NOMO-1 (cell line): ENCODE results near the gene ITGB1BP1.

ENCODE experiments used
- DNase-seq, 2 experiments: peaks; one replicate each; lab custom pipeline; 2025; ENCODE audit not compliant: unreplicated experiment in 2 of 2; lab: John Stamatoyannopoulos, UW

Gene ITGB1BP1

DNA sequence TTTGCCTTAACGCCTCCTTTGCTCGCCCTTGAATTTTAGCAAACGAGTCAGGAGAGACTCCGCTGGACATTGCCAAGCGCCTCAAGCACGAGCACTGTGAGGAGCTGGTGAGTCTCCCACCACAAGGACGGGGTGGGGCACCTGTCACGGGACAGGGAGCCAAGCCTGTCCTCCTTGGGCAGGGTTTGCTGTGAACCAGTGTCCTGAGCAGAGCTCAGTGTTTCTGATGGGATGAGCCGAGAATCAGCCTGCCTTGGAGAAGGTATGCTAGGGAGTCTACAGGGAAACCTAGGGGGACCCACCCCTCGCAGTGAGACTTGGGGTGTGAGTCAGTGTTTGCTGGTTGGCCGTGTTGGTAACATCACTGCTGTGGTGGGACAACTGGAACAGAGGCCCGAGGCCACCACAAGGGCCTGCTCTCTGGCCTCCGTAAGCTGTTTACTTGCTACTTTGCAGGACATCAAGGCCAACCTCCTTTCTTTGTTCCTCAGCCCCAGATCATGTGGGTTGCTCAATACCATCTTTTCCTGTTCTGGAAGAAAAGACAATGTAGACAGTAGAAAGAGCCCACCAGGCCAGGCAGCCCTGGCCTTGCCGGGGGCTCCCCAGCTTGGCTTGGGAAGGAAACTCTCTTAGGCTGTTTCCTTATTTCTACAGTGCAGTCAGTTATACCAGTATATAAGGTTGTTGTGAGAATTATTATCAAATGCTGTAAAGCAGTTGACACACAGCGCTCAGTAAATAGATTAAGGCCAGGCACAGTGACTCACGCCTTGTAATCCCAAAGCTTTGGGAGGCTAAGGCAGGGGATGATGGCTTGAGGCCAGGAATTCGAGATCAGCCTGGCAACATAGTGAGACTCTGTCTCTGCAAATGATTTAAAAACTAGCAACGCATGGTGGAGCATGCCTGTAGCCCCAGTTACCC is 42.4 kb downstream of the ITGB1BP1 start:
- no peak for DNase-seq

DNA sequence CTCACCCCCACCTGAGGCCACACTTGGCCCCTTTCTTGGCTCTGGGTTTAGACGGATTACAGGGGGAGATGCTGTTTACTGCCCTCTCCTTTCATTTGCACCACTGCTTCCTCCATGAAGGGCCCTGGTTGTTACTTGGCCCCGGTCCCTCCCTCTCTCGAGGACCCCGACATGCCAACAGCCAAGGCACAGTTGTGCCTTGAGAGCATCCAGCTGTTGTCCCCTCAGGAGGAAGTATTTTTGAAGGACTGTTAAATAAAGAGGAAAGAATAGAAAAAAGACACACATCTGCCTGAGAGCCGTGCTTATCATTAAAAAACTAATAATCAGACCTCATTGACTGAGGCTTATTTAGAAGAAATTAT is 44.0 kb downstream of the ITGB1BP1 start:
- no peak for DNase-seq

DNA sequence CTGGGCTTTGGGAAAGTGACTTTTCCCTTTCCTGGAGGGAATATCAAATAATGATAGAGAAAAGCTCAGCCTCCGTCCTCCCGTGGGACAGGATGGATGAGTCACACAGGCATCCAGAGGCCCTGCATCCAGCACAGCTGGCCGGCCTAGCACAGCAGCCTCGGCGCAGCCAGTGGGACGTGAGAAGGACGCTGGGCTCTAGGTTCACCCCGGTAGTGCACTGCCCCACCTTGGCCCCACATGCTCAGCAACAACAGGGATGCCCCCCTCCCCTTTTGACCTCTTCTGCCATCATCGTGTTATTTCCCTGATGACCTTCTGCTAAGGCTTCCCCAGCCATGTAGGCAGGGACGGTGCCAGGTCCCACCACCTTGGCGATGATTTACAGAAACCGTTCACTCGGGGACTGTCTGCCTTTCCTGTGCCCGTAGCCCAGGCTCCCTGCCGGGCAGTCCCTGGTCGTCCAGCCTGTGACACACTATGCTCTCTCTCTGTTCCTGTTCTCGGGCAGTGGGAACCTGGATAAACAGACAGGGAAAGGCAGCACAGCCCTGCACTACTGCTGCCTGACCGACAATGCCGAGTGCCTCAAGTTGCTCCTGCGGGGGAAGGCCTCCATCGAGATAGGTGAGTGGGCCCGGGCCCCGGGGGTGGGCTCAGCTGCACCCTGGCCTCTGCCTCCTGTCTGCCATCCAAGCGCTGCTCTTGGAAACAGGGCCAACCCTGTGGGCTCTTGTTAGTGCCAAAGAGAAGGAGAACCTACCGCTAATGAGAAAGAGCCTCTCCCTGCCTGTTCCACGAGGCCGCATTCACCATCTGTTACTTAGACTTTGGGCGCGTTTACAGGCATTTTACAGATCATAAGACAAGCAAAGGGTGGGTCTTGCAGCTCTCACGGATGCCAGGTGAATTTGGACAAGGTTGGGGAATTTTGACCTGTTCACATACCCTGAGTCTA is 44.6 kb downstream of the ITGB1BP1 start:
- DNase-seq = no peak

GRCh38 chr2:9377461-9378097 is 45.7 kb downstream of the ITGB1BP1 start:
- no peak for DNase-seq

DNA sequence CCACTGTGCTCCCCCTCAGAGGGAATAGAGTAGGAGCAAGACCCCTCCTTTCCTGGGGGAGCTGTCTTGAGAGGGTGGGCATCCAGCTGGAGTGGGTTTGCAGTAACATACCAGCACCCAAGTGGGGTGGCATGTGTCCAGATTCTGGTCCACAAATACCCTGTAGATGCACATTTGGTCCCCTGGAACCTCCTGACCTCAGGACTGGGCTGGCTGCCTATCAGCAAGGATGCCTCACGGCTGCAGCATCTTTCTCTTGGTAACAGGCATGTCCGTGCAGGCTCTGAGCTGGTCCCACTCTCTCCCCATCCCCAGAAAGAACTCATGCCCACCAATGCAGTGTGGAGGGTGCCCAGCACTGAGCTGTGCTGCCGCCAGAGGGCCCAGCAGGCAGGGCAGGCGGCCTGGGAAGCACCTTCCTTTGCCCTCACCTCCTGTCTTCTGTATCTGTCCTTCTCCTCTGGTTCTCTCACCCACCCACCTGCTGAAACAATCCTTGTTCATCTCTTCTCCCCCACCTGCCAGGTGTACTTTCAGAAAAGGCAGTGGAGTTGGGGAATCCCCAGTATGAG is 47.4 kb downstream of the ITGB1BP1 start:
- DNase-seq = no peak

DNA sequence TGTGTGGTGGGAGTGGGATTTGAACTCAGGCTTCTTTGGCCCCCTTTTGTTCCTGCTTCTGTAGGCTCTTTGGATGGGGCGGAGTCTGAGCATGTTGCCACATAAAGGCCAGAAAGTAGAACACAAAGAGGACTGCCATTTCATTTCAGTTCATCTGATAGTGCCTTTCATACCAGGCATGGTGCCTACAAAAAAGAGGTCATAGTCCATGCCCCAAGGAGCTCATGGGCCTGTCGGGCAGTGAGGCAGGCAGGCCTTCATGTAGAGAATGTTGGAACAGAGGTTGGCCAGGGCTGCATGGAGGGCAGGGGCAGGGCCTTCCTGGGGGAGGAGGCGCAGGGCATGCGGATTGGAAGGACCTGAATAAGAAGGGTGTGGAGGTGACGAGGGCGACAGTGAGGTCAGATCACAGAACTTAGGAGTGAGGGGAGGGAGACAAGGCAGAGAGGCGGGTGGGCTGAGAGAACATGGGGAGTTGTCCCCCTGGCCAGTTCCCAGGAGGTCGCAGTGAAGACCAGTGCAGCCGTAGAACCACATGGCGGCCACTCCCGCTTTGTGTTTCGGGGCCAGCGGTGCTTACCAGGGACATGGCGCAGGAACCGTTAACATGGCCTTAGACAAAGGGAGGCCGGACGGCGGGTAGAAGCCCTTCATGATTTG is 49.1 kb downstream of the ITGB1BP1 start:
- DNase-seq = no peak

GRCh38 chr2:9373476-9373875 is 49.9 kb downstream of the ITGB1BP1 start:
- no peak for DNase-seq

GRCh38 chr2:9373047-9373446 is 50.3 kb downstream of the ITGB1BP1 start:
- DNase-seq = no peak

DNA sequence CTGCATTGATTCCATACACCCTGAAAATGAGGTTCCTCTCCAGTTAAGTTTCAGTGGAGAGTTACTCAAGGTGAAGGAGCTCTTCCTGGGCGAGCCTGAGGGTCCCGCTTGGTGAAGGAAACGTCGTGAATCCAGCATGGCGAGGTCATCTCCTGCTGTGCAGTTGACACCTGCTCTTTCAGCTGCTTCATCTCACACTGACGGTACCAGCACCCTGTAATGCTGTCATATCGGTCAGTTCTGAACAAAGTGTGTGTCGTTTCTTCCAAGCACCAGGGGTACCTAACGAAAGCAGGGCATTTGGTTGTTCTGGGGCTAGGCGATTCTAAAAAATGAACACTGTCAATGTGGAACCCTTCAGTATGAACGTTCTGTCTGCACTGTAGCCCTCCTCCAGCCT is 52.6 kb downstream of the ITGB1BP1 start:
- DNase-seq = no peak

- DNase-seq = no peak
Measured at GRCh38 chr2:9366026-9366425, 57.3 kb downstream of the ITGB1BP1 start.

- no peak for DNase-seq
Measured at GRCh38 chr2:9365498-9366019, 57.8 kb downstream of the ITGB1BP1 start.

- no peak for DNase-seq
Measured at GRCh38 chr2:9364791-9365497, 58.4 kb downstream of the ITGB1BP1 start.

DNA sequence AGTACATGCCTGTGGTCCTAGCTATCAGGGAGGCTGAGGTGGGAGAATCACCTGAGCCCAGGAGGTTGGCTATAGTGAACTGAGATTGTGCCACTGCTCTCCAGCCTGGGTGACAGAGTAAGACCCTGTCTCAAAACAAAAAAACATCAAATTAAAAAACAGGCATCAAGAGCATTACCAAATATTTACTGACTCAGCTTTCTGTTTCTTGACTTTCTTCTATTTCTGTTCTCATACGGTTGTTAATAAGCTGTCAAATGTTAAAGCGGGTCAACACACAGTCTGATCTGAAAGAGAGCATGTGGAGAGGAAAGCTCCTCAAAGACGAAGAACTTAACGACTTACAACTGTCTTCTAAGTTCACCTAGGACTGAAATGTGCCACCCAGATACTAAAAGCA is 59.0 kb downstream of the ITGB1BP1 start:
- no peak for DNase-seq

DNA sequence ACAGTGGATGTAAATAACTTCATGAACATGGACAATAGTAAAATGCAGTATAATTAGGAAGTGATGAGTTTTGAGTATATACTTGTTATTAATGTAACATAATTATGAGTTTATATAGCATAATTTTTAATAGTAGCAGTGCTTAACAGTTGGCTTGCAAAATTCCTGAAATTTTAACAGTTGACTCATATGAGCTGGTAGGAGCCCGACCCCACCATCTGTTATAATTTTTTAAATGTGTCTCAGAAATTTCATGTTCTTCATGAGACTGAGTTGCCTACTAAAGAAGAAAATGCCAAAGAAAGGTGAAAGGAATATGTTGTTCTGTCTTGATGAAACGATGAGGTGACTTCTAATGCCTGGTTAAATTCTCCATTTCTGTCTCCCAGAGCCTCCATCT is 62.6 kb downstream of the ITGB1BP1 start:
- no peak for DNase-seq

GRCh38 chr2:9360110-9360509 is 63.2 kb downstream of the ITGB1BP1 start:
- DNase-seq = no peak

DNA sequence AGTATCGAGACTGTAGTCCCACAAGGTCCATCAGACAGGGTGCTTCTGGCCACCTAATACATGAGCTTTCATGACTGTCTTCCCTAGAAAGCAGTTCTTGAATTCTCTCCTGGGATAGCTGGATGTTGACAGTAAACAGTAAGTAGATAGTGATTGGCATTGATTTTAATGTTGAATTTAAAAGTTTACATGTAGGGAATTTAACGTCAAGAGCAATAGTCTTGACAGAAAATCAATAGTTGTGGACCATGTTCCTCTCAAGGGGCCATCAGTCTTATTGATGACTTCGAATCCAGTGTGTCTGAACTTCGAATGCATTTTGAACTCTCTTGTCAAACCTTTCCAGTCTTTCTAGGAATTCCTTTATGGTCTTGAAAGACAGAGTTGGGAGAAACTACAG is 63.9 kb downstream of the ITGB1BP1 start:
- DNase-seq = no peak

DNA sequence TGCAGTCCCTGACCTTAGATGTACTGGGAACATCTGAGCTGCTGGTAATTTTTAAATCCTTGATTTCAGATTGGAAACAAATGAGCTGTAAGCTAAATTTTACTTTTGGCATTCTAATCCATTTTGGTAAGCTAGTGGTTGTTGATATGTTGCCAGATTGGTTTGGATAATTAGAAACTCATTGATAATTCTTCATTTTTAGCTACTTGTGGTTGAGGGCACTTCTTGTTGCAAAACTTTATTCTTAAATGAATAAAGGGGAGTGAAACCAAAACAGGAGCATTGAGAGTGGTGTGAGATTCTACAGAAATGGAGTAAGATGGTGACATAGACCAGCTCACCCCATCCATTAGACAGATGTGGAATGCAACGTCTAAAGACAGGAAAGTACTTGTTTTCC is 64.5 kb downstream of the ITGB1BP1 start:
- DNase-seq = no peak

- no peak for DNase-seq
Measured at GRCh38 chr2:9356261-9356660, 67.1 kb downstream of the ITGB1BP1 start.

GRCh38 chr2:9355716-9356115 is 67.6 kb downstream of the ITGB1BP1 start:
- no peak for DNase-seq
